Activated CD4-positive, alpha-beta memory T cell treated with anti-CD3 and anti-CD28 coated beads for 36 hours (primary cell): ENCODE results near the gene NAV2. TPM values are rescaled to one million over a fixed set of nuclear protein-coding genes. Genes with fewer than 3 reads are reported as not detected.
A peak's percentile ranks its signal among the peaks of the same experiment; 100 is the strongest.
"Not testable (repeated sequence)": the region's sequence is repeated elsewhere in the genome, so short reads cannot be mapped to it uniquely, and the experiment has no call there.

Experiments used
- CTCF ChIA-PET: fragments of 350-600 bp; sonication (Branson Sonifier 250); formaldehyde crosslinking; loops from one replicate; lab custom pipeline; 2021; ENCODE audit warnings: antibody characterized with exemption, inconsistent platforms; lab: Charles Lee
- POLR2A ChIA-PET: fragments of 350-600 bp; sonication (Branson Sonifier 250); formaldehyde crosslinking; loops from one replicate; lab custom pipeline; 2021; ENCODE audit warnings: antibody characterized with exemption; lab: Charles Lee
- DNase-seq: peaks from one replicate; pipeline ENCODE4 v3.0.0-alpha.2; 2020
- H3K27ac Mint-ChIP-seq: one replicate; pipeline ENCODE4 v1.8.0; 2021; ENCODE audit warnings: mixed read lengths
- H3K27me3 Mint-ChIP-seq: one replicate; pipeline ENCODE4 v1.8.0; 2021; ENCODE audit warnings: mixed read lengths
- H3K36me3 Mint-ChIP-seq: one replicate; pipeline ENCODE4 v1.8.0; 2021; ENCODE audit warnings: mixed read lengths
- H3K4me1 Mint-ChIP-seq: one replicate; pipeline ENCODE4 v1.8.0; 2021; ENCODE audit warnings: low read depth, mixed read lengths
- H3K4me3 Mint-ChIP-seq: one replicate; pipeline ENCODE4 v1.8.0; 2021; ENCODE audit warnings: mild to moderate bottlenecking, mixed read lengths
- H3K9me3 Mint-ChIP-seq: one replicate; pipeline ENCODE4 v1.8.0; 2021; ENCODE audit warnings: mixed read lengths
- intact Hi-C: fragments of 100-400 bp; cut with micrococcal nuclease; formaldehyde crosslinking; loops from one replicate; pipeline ENCODE4 v1.15.1; 2023
- total RNA-seq, 2 experiments: library from RNA; stranded (reverse); gene quantifications; one replicate each; pipeline ENCODE4 v1.2.3, GENCODE V29; 2021

NAV2 gene
- total RNA-seq, 2 experiments from 2014 or later = 0.75 to 0.86 TPM

DNA sequence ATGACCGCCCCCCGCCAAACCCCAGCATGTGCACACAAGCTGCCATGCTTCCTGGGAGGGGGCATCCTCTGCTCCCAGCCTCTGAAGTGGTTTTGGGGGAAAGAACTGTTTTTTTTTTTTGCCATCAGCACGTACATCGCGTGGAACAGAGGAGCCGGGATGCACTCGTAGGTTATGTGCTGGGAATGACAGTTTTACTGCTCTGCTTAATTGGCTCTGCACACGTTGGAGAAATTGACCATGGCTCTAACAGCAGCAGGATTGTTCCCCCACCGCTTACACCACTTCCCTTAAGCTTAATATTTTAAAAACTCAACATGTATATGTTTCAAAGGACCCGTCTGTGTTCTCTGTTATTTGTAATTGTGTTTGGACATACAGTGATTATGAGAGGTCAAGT lies 175.2 kb downstream of the NAV2 start:
- Mint-ChIP-seq H3K4me1 (no peaks in the 10 kb centered on the region), H3K36me3 (peaks cover 2% of the 10 kb centered on the region), H3K4me3 (no peak overlapping the region), H3K9me3 (peaks cover 3% of the 10 kb centered on the region), H3K27me3 (peaks cover 1% of the 10 kb centered on the region), H3K27ac (no peak overlapping the region)
- ChIA-PET POLR2A (no interaction called here), CTCF (interaction anchor here (0.6 kb wide), 1 partner anchor 36 kb away, joined by 3 read pairs; no protein-coding TSS in a partner anchor)
- DNase-seq = no peak
- intact Hi-C loops = no loop called here

DNA sequence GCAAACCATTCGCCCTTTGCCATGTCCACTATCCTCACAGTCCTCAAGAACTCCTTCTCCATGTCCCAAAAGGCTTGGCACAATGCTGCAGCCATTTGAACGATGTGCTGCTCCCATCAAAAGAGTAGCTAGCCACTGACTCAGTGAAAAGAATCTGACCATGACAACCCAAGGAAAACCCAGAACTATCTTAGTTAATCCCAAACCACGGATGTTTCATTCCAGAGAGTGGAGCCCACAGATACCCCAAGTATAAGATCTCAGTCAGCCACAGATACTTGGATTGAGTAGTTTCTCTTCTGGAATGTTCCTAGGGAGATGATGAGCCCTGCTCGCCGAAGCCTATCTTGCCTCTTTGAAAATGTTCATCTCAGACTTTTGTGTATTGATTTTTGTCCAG lies 176.9 kb downstream of the NAV2 start:
- H3K4me3 Mint-ChIP-seq = no peak overlapping the region
- no peak overlapping the region for H3K27ac Mint-ChIP-seq
- no peaks in the 10 kb centered on the region for H3K4me1 Mint-ChIP-seq
- ChIA-PET POLR2A (no interaction called here), CTCF (no interaction called here)
- H3K36me3 Mint-ChIP-seq = peaks cover 2% of the 10 kb centered on the region
- no peak for DNase-seq
- peaks cover 3% of the 10 kb centered on the region for H3K9me3 Mint-ChIP-seq
- peaks cover 3% of the 10 kb centered on the region for H3K27me3 Mint-ChIP-seq
- intact Hi-C loops = no loop called here

GRCh38 chr11:19890308-19890707 lies 177.7 kb downstream of the NAV2 start:
- Mint-ChIP-seq H3K36me3 (peaks cover 2% of the 10 kb centered on the region), H3K27ac (no peak overlapping the region), H3K9me3 (peaks cover 3% of the 10 kb centered on the region), H3K4me1 (no peaks in the 10 kb centered on the region), H3K27me3 (peaks cover 3% of the 10 kb centered on the region), H3K4me3 (no peak overlapping the region)
- ChIA-PET POLR2A (no interaction called here), CTCF (interaction anchor here (0.5 kb wide), 1 partner anchor 221 kb away, joined by 3 read pairs; no protein-coding TSS in a partner anchor)
- intact Hi-C loops = no loop called here
- DNase-seq = no peak

DNA sequence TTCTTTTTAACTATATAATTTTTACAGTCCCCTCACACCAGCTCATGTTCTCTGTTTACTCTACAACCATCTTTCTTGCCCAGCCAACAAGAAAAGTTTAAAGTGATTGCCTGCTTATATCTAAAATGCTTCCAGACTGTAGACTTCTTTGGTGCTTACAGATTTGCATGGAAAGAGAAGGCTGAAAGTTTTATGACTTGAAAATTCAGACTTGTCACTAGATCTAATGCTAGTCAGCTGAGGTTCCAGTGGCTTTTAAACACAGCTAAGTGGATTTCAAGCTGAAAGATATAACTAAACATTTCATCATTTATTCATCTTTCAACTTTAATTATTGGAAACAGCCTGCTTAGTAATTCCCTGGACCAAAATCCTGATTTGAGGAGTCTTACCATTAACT lies 178.4 kb downstream of the NAV2 start:
- peaks cover 3% of the 10 kb centered on the region for H3K9me3 Mint-ChIP-seq
- POLR2A ChIA-PET = no interaction called here
- no peak for DNase-seq
- intact Hi-C loops = no loop called here
- H3K4me3 Mint-ChIP-seq = no peak overlapping the region
- H3K36me3 Mint-ChIP-seq = peaks cover 2% of the 10 kb centered on the region
- H3K27me3 Mint-ChIP-seq = peaks cover 3% of the 10 kb centered on the region
- H3K27ac Mint-ChIP-seq = no peak overlapping the region
- CTCF ChIA-PET = interaction anchor here (0.5 kb wide), 1 partner anchor 220 kb away, joined by 3 read pairs; no protein-coding TSS in a partner anchor
- no peaks in the 10 kb centered on the region for H3K4me1 Mint-ChIP-seq

DNA sequence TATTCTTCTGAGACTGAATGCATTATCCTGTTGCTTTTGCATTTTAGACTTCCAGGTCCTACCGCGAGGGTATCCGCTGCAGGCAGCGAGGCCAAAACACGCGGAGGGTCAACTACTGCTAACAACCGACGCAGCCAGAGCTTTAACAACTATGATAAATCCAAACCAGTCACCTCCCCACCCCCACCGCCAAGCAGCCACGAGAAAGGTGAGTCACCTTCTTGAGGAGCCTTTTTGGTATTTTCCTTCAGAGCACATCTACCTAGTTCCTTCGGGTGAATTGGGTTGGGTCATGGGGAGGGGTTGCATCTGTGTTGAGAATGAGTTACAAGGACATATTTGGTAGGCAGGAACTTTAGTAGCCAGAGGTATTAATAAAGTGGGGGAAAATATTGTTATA lies 179.8 kb downstream of the NAV2 start:
- Mint-ChIP-seq H3K4me1 (no peaks in the 10 kb centered on the region), H3K27ac (no peak overlapping the region), H3K4me3 (no peak overlapping the region), H3K9me3 (peaks cover 3% of the 10 kb centered on the region), H3K36me3 (peaks cover 2% of the 10 kb centered on the region), H3K27me3 (peaks cover 3% of the 10 kb centered on the region)
- no peak for DNase-seq
- CTCF ChIA-PET = no interaction called here
- intact Hi-C loops = no loop called here
- POLR2A ChIA-PET = no interaction called here

DNA sequence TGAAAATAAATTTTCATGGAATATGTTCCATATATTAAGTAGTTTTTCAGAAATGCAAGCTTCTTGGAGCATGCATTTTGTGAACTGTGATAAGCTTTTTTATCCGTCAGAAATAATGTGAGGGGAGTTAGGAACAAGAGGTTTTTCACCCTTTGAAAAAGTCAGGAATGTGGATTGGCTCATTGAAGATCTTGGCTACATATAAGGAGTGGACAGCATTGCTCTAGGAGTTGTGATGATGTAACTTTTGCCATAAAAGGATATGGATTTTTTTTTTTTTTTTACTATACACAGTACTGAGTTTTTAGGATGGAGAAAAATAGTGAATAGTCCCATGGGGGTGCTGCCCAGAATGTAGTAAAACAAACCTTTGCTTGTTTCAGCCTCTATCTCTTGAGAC lies 180.2 kb downstream of the NAV2 start:
- ChIA-PET CTCF (no interaction called here), POLR2A (no interaction called here)
- Mint-ChIP-seq H3K27me3 (peaks cover 3% of the 10 kb centered on the region), H3K9me3 (peaks cover 3% of the 10 kb centered on the region), H3K4me1 (no peaks in the 10 kb centered on the region), H3K4me3 (no peak overlapping the region), H3K27ac (no peak overlapping the region), H3K36me3 (peaks cover 2% of the 10 kb centered on the region)
- DNase-seq = no peak
- intact Hi-C loops = no loop called here

GRCh38 chr11:19894404-19894803 lies 181.8 kb downstream of the NAV2 start:
- Mint-ChIP-seq H3K9me3 (peaks cover 3% of the 10 kb centered on the region), H3K27ac (no peak overlapping the region), H3K36me3 (peaks cover 2% of the 10 kb centered on the region), H3K4me3 (no peak overlapping the region), H3K27me3 (peaks cover 3% of the 10 kb centered on the region), H3K4me1 (no peaks in the 10 kb centered on the region)
- POLR2A ChIA-PET = no interaction called here
- intact Hi-C loops = no loop called here
- CTCF ChIA-PET = no interaction called here
- DNase-seq = no peak

- H3K36me3 Mint-ChIP-seq, POLR2A ChIA-PET, intact Hi-C loops, CTCF ChIA-PET, DNase-seq, H3K4me3 Mint-ChIP-seq, H3K27ac Mint-ChIP-seq, H3K27me3 Mint-ChIP-seq, H3K9me3 Mint-ChIP-seq, H3K4me1 Mint-ChIP-seq: not testable (repeated sequence)
Measured at GRCh38 chr11:19895037-19895436, 182.4 kb downstream of the NAV2 start.

- Mint-ChIP-seq H3K27me3 (peaks cover 3% of the 10 kb centered on the region), H3K36me3 (peaks cover 2% of the 10 kb centered on the region), H3K27ac (no peak overlapping the region), H3K4me1 (no peaks in the 10 kb centered on the region), H3K4me3 (no peak overlapping the region), H3K9me3 (peaks cover 3% of the 10 kb centered on the region)
- DNase-seq = no peak
- POLR2A ChIA-PET = no interaction called here
- intact Hi-C loops = no loop called here
- CTCF ChIA-PET = no interaction called here
Measured at GRCh38 chr11:19895776-19896175, 183.1 kb downstream of the NAV2 start.

- ChIA-PET POLR2A (no interaction called here), CTCF (interaction anchor here (0.6 to 4.7 kb wide), 11 partner anchors 49 to 626 kb away, joined by 3 to 27 read pairs (median 4); no protein-coding TSS in a partner anchor)
- Mint-ChIP-seq H3K4me3 (no peak overlapping the region), H3K27me3 (no peaks in the 10 kb centered on the region), H3K4me1 (no peaks in the 10 kb centered on the region), H3K27ac (no peak overlapping the region), H3K36me3 (no peaks in the 10 kb centered on the region), H3K9me3 (no peaks in the 10 kb centered on the region)
- intact Hi-C loops = loop anchor here (1.0 to 10.0 kb wide), 4 partner anchors 159 to 831 kb away; no protein-coding TSS in a partner anchor
- DNase-seq = peak; percentile 69
Measured at GRCh38 chr11:19903620-19904069, 191.0 kb downstream of the NAV2 start.

DNA sequence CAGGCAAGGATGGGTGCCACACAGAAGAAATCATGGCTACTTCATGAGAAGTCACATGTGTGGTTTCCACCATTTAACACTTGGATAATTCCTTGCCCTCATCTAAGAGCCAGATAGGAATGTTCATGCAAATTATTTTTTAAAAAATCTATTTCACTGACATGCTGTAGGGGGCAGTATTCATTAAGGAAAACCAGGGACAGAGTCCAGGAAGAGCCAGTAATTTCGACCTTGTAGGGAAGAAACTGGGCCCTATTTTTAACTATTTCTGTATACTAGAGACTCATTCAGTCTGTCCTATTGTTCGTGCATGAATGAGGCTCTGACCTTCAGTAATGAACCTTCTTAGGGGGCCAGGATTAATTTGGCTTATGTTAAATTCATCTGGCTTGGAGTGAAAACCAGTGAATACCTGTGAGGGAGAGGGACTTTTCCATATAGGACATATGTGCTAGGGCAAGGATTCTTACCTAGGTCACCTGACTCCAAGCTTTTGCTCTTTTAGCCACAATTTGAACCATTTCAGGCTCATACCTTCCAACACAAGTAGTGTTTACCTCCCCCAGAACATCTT lies 192.7 kb downstream of the NAV2 start:
- CTCF ChIA-PET = interaction anchor here (0.6 to 4.7 kb wide), 8 partner anchors 127 to 348 kb away, joined by 3 to 27 read pairs (median 4); no protein-coding TSS in a partner anchor
- DNase-seq = no peak
- H3K4me1 Mint-ChIP-seq = no peaks in the 10 kb centered on the region
- H3K36me3 Mint-ChIP-seq = no peaks in the 10 kb centered on the region
- H3K4me3 Mint-ChIP-seq = no peak overlapping the region
- POLR2A ChIA-PET = no interaction called here
- no peak overlapping the region for H3K27ac Mint-ChIP-seq
- no peaks in the 10 kb centered on the region for H3K27me3 Mint-ChIP-seq
- intact Hi-C loops = loop anchor here (10.0 kb wide), 1 partner anchor 161 kb away; no protein-coding TSS in a partner anchor
- H3K9me3 Mint-ChIP-seq = no peaks in the 10 kb centered on the region

DNA sequence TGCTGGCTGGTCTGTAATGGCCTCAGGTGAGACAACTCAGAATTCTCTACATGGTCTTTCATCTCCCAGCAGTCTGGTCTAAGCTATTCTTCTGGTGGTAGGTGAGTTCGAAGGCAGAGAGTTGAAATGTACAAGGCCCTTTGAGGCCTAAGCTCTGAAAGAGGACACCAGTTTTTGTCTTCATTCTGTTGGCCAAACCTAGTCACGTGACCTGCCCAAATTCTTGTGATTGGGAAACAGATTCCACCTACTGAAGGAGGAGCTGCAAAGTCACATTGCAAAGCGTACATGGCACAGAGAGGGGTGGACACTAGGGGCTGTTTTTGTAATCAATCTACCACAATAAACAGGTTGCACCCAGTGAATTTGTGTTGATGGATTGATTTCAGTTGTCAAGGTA lies 193.5 kb downstream of the NAV2 start:
- Mint-ChIP-seq H3K27me3 (no peaks in the 10 kb centered on the region), H3K36me3 (no peaks in the 10 kb centered on the region), H3K4me1 (no peaks in the 10 kb centered on the region), H3K9me3 (no peaks in the 10 kb centered on the region), H3K4me3 (no peak overlapping the region), H3K27ac (no peak overlapping the region)
- POLR2A ChIA-PET = no interaction called here
- intact Hi-C loops = loop anchor here (10.0 kb wide), 1 partner anchor 161 kb away; no protein-coding TSS in a partner anchor
- CTCF ChIA-PET = interaction anchor here (0.7 to 4.7 kb wide), 7 partner anchors 29 to 647 kb away, joined by 3 to 27 read pairs (median 3); no protein-coding TSS in a partner anchor
- DNase-seq = no peak
